HG03432 (cell line): Measurements from ENCODE around the gene TMEM31.

Experiments used
- ATAC-seq: cut with Tn5 transposase; IDR thresholded peaks from one replicate; pipeline ENCODE4 v1.9.1; 2021; ENCODE audit warnings: mild to moderate bottlenecking, moderate library complexity; ENCODE audit not compliant: unreplicated experiment

TMEM31 gene, protein sequence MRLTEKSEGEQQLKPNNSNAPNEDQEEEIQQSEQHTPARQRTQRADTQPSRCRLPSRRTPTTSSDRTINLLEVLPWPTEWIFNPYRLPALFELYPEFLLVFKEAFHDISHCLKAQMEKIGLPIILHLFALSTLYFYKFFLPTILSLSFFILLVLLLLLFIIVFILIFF

DNA sequence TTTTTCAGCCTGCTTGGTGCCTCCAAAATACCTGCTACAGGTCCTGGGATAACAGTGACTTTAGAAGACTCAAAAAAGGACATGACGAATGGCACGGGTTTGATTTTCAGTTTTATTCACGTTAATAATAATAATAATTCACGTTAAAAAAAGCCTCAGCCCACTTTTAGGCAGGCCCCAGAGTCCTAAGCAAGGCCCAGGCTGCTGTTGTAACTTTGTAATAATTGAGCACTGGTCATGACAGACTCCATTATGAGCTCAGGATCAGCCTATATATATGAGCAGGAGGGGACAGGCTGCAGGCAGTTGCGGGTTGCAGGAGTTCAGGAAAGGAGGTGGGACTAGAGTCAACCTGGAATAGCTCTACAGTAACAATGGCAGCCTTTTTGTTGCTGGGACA, at the start of gene TMEM31:
TSS of gene TMEM31 (plus strand) at position 301 of the 400 bp plus-strand sequence. CDS start 1,350 bp downstream, outside the sequence.
- ATAC-seq: no peak

DNA sequence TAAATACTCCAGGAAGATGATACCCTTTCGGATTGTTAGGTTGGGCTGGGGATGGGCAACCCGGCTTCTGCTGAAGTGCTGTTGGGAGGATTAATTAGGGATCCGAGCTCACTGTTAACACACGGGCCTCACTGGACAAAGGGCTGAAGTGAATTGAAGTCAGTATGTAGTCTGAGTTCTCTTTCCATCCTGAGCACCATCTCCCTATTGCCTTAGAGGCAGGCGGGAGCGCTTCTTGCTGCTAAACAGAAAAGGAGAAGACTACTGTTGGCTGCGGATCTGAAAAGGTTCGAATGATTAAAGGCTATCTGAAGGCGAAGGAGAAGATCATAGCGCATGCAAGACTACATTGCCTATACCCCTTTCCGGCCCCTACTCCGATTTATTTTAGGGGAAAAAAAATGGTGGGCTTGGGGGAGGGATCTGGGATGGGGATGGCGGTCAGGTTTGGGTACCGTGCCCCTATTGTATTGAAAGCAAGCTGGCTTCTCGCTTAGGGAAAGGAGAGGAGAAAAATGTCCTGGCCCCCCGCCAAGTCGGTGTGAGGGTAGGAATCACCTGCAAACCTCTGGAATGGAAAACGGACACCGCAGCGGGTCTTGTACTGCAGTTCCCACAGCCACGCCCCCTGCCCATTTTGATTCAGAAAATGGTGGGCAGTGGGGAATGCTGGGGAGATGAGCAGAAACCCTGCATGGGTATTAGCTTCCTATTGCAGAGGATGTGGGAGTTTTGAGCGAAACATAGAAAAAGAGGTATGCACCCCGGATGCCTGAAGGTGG, 46.5 kb upstream of the TMEM31 start:
- ATAC-seq: no peak

DNA sequence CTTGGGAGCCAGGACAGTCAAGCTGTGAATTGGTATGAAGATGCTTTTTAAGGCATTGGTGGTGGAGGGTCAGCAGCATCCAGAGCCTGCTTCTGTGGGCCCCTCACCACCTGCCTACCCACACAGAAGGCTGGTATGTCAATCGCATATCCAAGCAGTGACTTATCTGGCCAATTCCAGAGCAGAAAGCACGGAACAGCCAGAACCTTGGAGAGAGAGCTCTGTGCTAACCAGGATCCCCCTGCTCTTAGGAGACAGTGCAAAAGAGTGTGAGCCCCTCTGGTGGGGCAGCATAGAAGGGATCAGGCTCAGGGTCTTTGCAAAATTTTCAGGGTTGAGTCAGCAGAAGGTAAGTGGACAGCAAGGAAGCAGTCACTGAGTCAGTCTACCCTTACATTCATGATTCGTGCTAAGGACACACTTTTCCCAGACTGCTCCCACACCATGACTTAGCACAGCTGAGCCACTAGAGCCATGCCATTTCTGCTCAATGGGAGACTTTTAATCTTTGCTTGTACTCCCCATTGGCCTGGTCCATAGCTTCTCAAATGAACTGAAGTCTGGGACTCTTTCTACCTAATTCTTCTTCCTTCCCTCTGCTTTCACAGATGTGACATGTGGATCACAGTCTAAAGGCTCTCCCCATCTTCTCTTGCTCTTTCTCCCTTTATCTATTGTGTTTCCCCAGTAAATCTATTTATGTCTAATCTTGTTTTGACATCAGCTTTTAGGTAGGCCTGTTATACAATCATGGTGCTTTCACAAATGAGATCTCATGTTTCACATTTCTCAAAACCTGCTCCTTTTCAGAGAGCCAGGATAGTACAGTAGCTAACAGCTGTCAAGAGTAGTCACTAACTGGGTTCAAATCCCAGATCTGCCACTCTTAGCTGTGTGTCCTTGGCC, 44.3 kb upstream of the TMEM31 start:
- ATAC-seq: no peak

DNA sequence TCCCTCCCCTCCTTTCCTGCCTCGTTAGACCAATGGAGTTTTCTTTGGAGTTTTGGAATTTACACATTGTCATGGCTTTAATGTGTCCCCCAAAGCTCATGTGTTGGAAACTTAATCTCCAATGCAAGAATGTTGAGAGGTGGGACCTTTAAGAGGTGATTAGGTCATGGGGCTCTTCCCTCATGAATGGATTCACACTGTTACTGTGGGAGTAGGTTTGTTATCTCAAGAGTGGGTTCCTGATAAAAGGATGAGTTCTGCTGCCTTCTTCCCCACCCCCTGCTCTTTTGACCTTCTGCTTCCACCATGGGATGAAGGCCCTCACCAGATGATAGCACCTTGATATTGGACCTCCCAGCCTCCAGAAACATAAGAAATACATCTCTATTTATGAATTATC, 41.0 kb upstream of the TMEM31 start:
- ATAC-seq: no peak

DNA sequence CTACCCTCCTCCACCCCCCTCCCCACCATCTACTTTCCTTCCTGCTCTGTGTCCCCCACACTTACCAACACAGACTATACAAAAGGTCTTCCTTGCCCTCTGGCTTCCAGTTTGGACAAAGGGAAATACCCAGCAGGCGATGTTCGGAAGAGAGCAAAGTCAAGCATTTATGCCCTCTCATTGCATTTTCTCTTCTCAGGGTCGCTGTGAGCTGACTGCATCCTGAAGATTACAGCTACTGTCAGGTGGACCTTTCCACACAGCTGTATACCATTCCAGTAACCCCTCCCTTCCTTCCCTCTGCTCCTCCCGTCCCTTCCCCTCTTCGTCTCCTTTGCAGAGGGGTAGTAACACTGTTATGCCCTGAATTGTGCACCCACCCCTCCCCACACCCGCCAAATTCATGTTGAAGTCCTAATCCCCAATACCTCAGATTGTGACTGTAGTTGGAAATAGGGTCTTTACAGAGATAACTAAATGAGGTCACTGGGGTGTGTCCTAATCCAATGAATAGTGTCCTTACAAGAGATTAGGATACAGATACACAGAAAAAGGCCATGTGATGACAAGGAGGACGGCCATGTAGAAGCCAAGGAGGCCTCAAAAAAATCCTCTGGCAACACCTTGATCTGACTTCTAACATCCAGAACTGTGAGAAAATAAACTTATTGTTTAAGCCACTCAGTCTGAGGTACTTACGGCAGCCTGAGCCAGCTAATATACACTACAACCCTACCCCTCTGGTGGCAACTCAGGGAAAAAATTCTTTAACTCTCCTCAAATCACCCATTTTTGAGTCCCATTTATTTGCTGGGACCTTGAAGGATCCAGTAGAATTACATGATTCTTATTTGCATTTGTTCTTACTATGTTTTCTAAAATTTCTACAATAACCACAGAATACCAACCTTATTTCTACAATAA, 35.9 kb upstream of the TMEM31 start:
- no peak for ATAC-seq

DNA sequence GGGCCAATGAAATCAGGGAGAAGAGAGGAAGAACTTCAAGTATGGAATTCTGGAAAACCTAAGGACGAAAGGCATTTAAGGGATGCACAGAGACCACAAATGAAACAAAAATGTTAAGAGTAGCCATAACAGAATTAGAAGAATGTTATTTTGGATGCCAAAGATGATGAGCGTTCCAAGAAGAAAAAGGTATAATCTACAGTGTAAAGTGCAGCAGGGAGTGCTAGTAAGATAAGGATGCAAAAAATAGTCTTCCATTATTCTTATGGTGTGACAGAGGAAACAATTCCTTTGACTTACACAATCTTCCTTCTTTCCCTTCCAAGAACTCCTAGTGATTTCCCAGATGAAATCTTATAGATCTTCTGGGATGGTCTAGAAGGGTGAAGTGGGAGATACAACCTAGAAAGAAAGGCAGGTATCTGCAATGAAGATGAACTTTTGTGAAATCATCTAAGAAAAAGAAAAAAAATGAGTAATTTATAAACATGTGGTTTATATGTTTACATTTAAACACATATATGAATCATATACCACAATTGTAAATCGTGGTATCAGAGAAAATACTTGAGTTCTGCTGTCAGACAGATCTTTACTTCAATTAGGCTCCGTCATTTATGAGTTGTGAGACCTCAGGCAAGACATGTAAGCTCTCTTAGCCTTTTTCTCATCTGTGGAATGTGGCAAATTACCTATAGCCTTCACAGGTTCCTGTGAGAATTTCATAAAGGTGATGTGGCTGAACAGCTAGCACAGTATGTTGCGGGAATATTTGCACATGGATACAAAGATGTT, 32.3 kb upstream of the TMEM31 start:
- ATAC-seq: no peak

DNA sequence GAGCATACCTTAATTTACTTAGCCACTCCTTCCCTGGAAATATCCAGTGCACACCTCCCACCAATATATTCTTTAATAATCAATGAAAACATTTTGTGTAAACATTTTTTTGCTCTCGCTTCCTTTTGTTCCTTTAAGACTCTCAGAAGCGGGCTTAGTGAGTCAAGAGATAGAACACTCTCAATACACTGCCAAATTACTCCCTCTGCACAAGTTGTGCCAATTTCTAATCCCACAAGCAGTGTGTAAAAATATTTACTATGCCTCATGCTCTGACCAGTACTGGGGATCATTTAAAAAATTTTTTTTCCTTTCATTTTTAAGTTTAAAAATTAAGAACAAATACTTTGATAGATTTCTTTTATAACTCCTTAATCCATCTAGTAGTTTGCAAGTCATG, 29.3 kb upstream of the TMEM31 start:
- ATAC-seq: no peak

DNA sequence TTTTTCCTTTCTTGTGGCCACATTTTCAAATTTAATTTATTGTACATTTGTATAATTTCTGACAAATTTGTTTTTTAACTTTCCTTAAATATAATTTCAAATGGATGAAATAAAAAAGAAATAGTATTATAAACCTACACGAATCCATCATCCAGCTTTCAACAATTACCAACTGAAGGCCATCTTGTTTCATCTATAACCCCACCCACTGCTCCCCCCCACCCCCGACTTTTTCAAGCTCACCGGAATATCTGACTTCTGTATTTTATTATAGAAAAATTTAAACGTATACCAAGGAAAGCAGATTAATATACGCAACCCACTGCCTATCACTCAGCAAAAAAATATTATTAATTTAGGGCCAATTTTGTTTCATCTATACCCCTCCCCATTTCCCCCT, 25.3 kb upstream of the TMEM31 start:
- ATAC-seq: no peak

DNA sequence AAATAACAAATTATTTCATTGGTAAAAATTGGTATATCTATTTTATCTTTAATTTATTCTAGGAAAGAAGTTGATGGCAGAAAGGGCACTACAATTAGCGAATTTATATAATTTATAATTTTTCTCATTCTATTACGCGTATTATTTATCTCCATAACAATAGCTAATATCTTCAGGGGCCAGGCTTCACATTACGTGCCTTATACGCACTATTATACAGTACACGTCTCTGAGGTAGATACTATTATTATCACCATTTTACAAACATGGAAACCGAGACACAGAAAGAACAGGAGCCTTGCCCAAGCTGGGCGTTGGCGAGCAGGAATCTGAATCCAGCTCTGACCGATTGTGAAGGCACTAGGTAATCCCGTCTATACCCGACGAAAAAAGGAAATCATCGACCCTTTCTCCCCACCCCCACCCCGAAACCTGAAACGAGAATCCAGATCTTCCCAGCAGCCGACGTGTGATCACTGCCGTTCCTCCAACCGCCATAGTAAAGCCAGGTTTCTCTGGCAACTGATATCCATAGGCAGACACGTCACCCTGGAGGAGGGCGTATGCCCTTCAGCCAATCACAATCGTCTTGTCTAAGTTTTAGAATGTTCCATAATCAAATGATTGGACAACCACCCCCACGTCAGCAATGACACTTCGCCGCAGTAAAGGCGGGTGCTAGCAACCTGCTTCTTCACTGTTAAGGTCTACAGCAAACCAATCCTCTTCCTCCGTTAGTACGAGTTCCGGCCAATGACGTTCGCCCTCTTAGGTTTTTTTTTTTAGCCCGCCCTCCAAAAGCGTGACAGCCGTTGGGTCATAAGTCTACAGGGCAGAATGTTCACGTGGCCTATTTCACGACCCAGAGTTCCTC, 24.3 kb upstream of the TMEM31 start, which contains the start of gene MORF4L2:
TSS of gene MORF4L2 (minus strand) at position 501 of the 874 bp plus-strand sequence. CDS start 9,672 bp downstream, outside the sequence.
- peak; percentile 91 for ATAC-seq

DNA sequence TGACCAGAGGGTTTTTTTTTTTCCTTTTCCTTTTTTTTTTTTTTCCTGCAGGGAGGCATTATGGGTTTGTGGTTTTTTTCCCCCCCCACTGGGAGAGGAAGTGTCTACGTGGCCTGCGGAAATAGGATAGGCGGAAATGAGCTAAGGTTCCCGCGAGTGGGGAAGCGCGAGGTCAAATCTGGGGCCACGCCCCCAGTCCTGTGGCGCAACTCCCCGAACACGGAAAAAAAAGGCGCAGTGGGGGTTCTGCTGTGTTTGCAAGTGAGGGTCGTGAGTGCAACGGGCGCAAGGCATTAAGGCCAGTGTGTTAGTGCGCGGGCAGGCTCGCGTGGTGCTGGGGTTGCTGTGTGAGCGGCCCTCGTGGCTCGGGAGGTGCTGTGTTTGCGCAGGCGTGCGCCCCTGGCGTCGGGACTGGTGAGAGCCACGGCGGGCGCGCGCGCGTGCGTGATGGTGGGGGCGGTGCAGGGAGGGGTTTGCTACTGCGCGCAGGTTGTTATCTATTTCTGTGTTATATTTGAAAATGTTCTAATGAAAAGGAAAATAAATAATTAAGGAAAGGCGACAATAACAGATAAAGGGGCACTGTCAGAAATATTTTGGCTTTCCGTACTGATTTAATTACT, 23.5 kb upstream of the TMEM31 start:
- ATAC-seq: peak; percentile 66

DNA sequence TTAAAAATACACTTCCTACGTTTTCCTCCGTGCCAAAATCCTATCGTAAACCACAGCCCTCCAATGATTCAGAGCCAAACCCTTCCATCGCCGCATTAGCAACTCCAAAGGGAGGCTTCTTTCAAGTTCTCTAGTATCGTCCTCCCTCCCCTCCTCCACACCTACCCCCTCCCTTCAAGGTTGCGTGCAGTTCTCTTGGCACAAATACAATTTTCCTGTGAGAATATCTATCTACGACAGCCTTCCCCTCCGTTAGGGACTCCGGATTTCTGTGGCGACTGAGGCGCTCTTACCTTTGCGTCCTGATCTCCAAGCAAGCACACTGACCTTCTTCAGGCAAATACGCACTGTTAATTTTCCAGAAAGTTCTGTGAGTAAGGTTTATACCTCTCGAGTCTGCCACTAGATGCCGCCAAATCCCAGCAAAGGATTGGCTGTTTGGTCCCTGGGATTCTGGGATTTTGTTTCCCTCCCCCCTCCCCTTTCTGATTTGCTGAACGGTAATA, 23.0 kb upstream of the TMEM31 start:
- no peak for ATAC-seq

DNA sequence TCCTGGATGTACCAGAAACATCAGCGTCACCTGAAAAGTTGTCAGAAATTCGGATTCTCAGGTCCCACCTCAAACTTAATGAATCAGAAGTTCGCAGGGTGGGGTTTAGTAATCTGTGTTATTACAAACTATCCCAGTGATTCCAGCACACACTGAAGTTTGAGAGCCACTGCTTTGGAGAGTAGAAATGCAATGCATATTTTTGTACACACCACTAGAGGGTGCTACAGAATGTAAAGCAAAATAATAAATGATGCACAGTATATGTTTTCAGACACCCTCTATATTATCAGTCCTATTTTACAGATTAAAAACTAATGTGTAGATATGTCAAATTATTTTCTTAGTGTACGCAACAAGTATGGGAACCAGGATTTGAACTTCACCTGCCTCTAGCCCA, 21.8 kb upstream of the TMEM31 start:
- ATAC-seq: no peak

DNA sequence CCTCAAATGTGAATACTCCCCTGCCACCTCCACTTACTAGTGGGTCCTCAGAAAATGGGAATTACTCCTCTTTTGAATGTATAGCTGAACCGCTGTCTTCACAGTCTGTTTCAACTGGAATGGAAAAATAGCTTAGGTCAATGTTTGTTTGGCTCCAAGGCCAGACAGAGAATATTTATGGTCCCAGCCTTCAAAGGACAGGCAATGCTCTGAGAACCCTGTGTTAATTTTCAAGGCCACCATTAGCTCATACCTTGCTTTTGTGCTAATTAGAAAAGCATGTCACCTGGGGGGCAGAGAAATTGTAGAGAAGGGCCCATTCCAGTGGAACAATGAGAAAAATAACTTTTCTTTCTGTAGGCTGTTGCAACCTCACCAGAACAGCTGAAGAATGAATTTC, 19.6 kb upstream of the TMEM31 start:
- no peak for ATAC-seq

DNA sequence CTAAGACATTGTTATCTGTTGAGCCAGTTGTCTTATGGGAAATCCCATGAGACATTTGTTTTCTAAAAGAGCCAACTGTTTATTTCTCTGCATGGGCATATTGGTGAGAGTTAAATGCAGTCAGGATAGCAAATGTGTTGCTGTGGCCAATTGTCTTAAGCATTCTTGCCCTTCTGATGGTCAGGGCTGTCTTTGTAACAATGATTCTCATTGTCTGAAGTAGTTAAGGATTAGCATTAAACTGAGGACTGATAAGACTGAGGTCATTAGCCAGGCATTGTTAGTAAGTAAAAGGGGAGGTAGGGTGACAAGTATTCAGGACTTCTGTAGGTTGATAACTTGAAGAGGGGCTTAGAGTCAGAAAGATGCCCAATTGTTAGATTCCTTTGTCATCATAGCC, 13.0 kb upstream of the TMEM31 start:
- ATAC-seq: no peak

DNA sequence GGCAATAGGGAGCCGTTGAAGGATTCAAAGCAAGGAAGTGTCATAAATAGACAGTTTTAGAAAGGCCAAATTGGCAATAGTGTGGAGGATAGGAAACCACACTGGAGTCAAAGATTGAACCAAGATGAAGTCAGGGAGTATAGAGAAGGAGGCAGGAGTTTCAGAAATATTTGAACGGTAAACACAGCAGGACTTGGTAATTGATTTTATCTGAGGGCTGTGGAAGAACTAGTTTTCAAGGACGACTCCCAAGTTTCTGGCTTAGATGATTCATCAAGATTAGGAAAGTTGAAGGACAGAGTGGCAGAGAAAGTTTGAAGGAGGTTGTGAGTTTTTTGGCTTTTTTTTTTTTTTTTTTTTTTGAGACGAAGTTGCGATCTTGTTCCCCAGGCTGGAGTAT, 11.5 kb upstream of the TMEM31 start:
- no peak for ATAC-seq

DNA sequence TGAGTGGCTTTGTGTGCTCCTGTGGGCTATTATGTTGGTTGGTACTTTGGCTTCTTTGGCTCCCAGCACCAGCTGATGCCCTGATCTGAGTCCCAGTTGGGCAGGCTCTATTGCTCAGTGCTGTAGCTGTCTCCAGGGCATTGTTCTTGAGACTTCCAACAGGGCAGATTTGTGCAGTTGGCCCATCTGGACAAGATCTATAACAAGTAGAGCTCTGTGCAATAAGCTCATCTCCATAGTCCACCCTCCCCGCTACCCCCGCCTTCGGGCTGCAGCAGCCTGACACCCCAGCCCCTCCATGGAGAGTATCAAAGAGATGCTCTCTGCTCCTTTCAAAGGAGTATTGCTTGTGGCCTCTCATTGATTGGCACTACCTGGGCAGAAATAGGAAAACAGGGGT, 5.8 kb upstream of the TMEM31 start:
- no peak for ATAC-seq

DNA sequence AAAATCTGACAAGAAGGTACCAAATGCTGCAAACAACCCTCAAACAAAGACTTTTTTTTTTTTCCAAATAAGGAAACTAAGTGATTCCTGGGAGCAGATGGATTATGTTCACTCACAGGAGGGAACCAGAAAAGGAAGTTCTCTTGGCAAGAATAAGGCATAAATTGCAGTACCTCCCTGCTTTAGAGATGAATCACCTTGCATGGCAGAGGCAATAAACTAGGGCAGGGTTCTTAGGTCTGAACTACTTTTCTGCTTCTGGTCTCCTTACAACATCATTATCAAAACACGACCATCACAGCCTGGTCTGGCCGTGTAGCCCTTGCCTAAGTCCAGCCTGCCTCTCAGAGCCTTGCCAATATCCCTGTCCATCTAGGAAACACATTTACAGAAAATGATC, 6.3 kb downstream of the TMEM31 start:
- no peak for ATAC-seq

DNA sequence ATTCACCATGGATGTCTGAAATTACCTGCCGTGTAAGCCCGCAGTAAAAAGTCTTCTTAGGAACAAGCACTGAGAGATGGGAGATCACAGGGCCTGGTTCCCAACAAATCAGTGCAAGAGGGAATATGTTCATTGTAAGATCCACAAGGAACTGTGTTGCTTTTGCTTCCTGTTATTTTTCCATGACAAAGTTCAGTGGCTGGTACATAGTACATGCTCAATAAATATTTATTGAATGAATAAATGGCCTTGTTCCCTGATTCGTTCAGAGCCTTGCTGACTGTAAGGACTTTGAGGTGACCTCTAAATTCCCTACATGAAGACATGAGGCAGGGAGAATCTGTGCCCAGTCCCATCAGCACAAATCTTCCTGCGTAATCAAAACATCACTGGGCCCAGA, 7.4 kb downstream of the TMEM31 start:
- ATAC-seq: no peak
